Measurements from ENCODE around the gene PPP1R16B. TPM values are rescaled to one million over a fixed set of nuclear protein-coding genes. Genes with fewer than 3 reads are reported as not detected.

The PPP1R16B gene
- polyA plus RNA-seq, 2 of the 4 experiments (the other 2 are of a cell fraction), result 0.17 to 0.31 TPM

GRCh38 chr20:38838326-38838725 is 32.8 kb downstream of the PPP1R16B start:
- Histone ChIP-seq H3K4me2 (no peak overlapping the region), H3K4me3 (no peak overlapping the region), H3K9me3 (no peaks in the 10 kb centered on the region), H3K27ac (no peak overlapping the region), H3K4me1 (no peaks in the 10 kb centered on the region)
- TF ChIP-seq JUNB (IDR thresholded peaks at IDR 0.05), result no peak
- TF ChIP-seq ATOH8 (CRISPR knock-in tag; IDR thresholded peaks at IDR 0.05; ENCODE audit: low read depth), result no peak
- TF ChIP-seq REST (IDR thresholded peaks at IDR 0.05), result no peak
- no peak for TF ChIP-seq EHF (CRISPR knock-in tag; IDR thresholded peaks at IDR 0.05)
- no peak for TF ChIP-seq PBX3 (IDR thresholded peaks at IDR 0.05)
- no peak for TF ChIP-seq HOXB5 (CRISPR knock-in tag; IDR thresholded peaks at IDR 0.05)
- TF ChIP-seq ELK1 (IDR thresholded peaks at IDR 0.05; ENCODE audit: low read depth, low read length), result no peak
- TF ChIP-seq USF2 (IDR thresholded peaks at IDR 0.05), result no peak
- TF ChIP-seq NPAS2 (CRISPR knock-in tag; IDR thresholded peaks at IDR 0.05; ENCODE audit: borderline replicate concordance), result no peak
- no peak for TF ChIP-seq RAD21 (conservative IDR thresholded peaks at IDR 0.05 in 1 of 2, IDR thresholded peaks at IDR 0.05 in 1 of 2)
- TF ChIP-seq E2F6 (IDR thresholded peaks at IDR 0.05; ENCODE audit: borderline replicate concordance, low read depth), result no peak
- no peak for TF ChIP-seq ESRRA (IDR thresholded peaks at IDR 0.05; ENCODE audit: borderline replicate concordance, low read length)
- no peak for TF ChIP-seq RFX5 (IDR thresholded peaks at IDR 0.05)
- no peak for TF ChIP-seq KDM1A (IDR thresholded peaks at IDR 0.05; ENCODE audit: low read depth)
- no peak for TF ChIP-seq CHD4 (IDR thresholded peaks at IDR 0.05; ENCODE audit: borderline replicate concordance)
- TF ChIP-seq SMC3 (IDR thresholded peaks at IDR 0.05), result no peak
- TF ChIP-seq CHD2 (IDR thresholded peaks at IDR 0.05; ENCODE audit: low read length, partially characterized antibody), result no peak
- no peak for TF ChIP-seq FOSL2 (IDR thresholded peaks at IDR 0.05)
- TF ChIP-seq FOSL2 (CRISPR knock-in tag; IDR thresholded peaks at IDR 0.05), result no peak
- CTCF ChIA-PET, result no interaction called here
- FAIRE-seq (no peak), ATAC-seq (no peak), DNase-seq (ENCODE audit: low read depth in 1 of 2, low spot score in 1 of 2) (no peak)
- WGBS (ENCODE audit: missing lambda C conversion rate), result 49% methylated on average over 8 of the region's 8 CpGs
- POLR2A ChIA-PET, result no interaction called here

- ChIA-PET CTCF (interaction anchor here (0.9 to 1.1 kb wide), 2 partner anchors 21 to 49 kb away, joined by 3 read pairs; no protein-coding TSS in a partner anchor), POLR2A (no interaction called here)
- TF ChIP-seq FOSB (CRISPR knock-in tag; IDR thresholded peaks at IDR 0.05), result no peak
- TF ChIP-seq HMGXB4 (CRISPR knock-in tag; IDR thresholded peaks at IDR 0.05; ENCODE audit: borderline replicate concordance), result no peak
- TF ChIP-seq POLR2A (IDR thresholded peaks at IDR 0.05; ENCODE audit: low read length), result no peak
- TF ChIP-seq PBX3 (IDR thresholded peaks at IDR 0.05), result no peak
- no peak for TF ChIP-seq HOXB5 (CRISPR knock-in tag; IDR thresholded peaks at IDR 0.05)
- no peak for TF ChIP-seq GATA3 (IDR thresholded peaks at IDR 0.05; ENCODE audit: borderline replicate concordance)
- no peak for TF ChIP-seq CHD4 (IDR thresholded peaks at IDR 0.05; ENCODE audit: borderline replicate concordance)
- no peak for TF ChIP-seq JUNB (IDR thresholded peaks at IDR 0.05)
- no peak for TF ChIP-seq SMC3 (IDR thresholded peaks at IDR 0.05)
- no peak for TF ChIP-seq HEYL (CRISPR knock-in tag; IDR thresholded peaks at IDR 0.05)
- no peak for TF ChIP-seq RFX5 (IDR thresholded peaks at IDR 0.05)
- no peak for TF ChIP-seq RCOR1 (IDR thresholded peaks at IDR 0.05; ENCODE audit: low read depth, low read length)
- TF ChIP-seq RAD21 (conservative IDR thresholded peaks at IDR 0.05 in 1 of 2, IDR thresholded peaks at IDR 0.05 in 1 of 2), result no peak
- no peak for TF ChIP-seq EHMT2 (IDR thresholded peaks at IDR 0.05; ENCODE audit: low read depth)
- Histone ChIP-seq H3K9me3 (no peaks in the 10 kb centered on the region), H3K27ac (no peak overlapping the region), H3K4me3 (no peak overlapping the region), H3K4me1 (no peaks in the 10 kb centered on the region), H3K4me2 (no peak overlapping the region)
- ATAC-seq, result no peak
- no peak for FAIRE-seq
- whole genome bisulfite sequencing (ENCODE audit: missing lambda C conversion rate), result 26% methylated on average over 4 of the region's 4 CpGs
- no peak for DNase-seq (ENCODE audit: low read depth in 1 of 2, low spot score in 1 of 2)
These were observed 34.1 kb downstream of the PPP1R16B start for GRCh38 chr20:38839563-38839962.

Measured in A549 (cell line).